H1 (cell line): ENCODE data around the gene TRIAP1. TPM values are rescaled to one million over a fixed set of nuclear protein-coding genes. Genes with fewer than 3 reads are reported as not detected.

Source experiments
- CTCF ChIA-PET: fragments of 300-600 bp; sonication (Branson Sonifier 250); formaldehyde crosslinking; loops from one replicate; lab custom pipeline; 2021; ENCODE audit not compliant: partially characterized antibody; lab: Charles Lee
- POLR2A ChIA-PET: fragments of 300-600 bp; sonication (Branson Sonifier 250); formaldehyde crosslinking; loops from one replicate; lab custom pipeline; 2021; ENCODE audit warnings: inconsistent platforms; ENCODE audit not compliant: partially characterized antibody; lab: Charles Lee
- DNase-seq, 2 experiments: peaks; one replicate each; pipeline versions ENCODE4 v3.0.0 to v3.0.0-alpha.2; 2010 to 2022; ENCODE audit warnings: low spot score in 2 of 2, low read depth in 1 of 2, mixed read lengths in 1 of 2
- FAIRE-seq: peaks from 2 replicates; lab custom pipeline; 2011; peaks lifted over from hg19 to GRCh38; lab: Jason Lieb, UNC
- H2AFZ ChIP-seq: 2 replicates; pipeline ENCODE4 v1.8.1; 2012; ENCODE audit warnings: low read length, inconsistent platforms
- H2AK5ac ChIP-seq: 2 replicates; pipeline ENCODE4 v1.6.1; 2013; ENCODE audit warnings: low read depth, low read length
- H2BK120ac ChIP-seq: replicated peaks from 2 replicates; pipeline ENCODE3; 2013; ENCODE audit warnings: low read depth, low read length, inconsistent platforms
- H2BK12ac ChIP-seq: 2 replicates; pipeline ENCODE4 v1.6.1; 2013; ENCODE audit warnings: low read depth, low read length
- H2BK15ac ChIP-seq: 2 replicates; pipeline ENCODE4 v1.6.1; 2013; ENCODE audit warnings: low read length
- H2BK20ac ChIP-seq: 2 replicates; pipeline ENCODE4 v1.6.1; 2013; ENCODE audit warnings: low read length
- H2BK5ac ChIP-seq: 2 replicates; pipeline ENCODE4 v1.6.1; 2013; ENCODE audit warnings: low read depth, low read length
- H3K14ac ChIP-seq: 2 replicates; pipeline ENCODE4 v1.6.1; 2013; ENCODE audit warnings: inconsistent platforms; ENCODE audit not compliant: insufficient read length
- H3K18ac ChIP-seq: 2 replicates; pipeline ENCODE4 v1.6.1; 2013; ENCODE audit warnings: low read length; ENCODE audit errors: extremely low read depth
- H3K23ac ChIP-seq: 2 replicates; pipeline ENCODE4 v1.6.1; 2013; ENCODE audit warnings: inconsistent platforms; ENCODE audit not compliant: insufficient read length
- H3K23me2 ChIP-seq: 2 replicates; pipeline ENCODE4 v1.6.1; 2013; ENCODE audit warnings: low read depth, low read length
- H3K27ac ChIP-seq: 2 replicates; pipeline ENCODE4 v1.6.1; 2011; ENCODE audit warnings: low read depth, low read length, inconsistent platforms
- H3K27me3 ChIP-seq, 4 experiments: replicated peaks in 1 of 4; 1 replicate in 1 of 4; 2 replicates in 3 of 4; pipeline versions ENCODE4 v1.6.1 to v1.8.1; 2011 to 2013; ENCODE audit warnings: low read length in 3 of 4, mild to moderate bottlenecking in 3 of 4, inconsistent platforms in 2 of 4, mixed read lengths in 2 of 4, moderate library complexity in 1 of 4; ENCODE audit not compliant: control insufficient read depth in 3 of 4, insufficient read depth in 3 of 4; ENCODE audit errors: extremely low read depth in 1 of 4
- H3K36me3 ChIP-seq, 4 experiments: 2 replicates each; pipeline versions ENCODE4 v1.6.1 to v1.8.1; 2011 to 2013; ENCODE audit warnings: mild to moderate bottlenecking in 4 of 4, low read length in 3 of 4, moderate library complexity in 2 of 4, control low read depth in 1 of 4, inconsistent platforms in 1 of 4; ENCODE audit not compliant: insufficient read depth in 4 of 4, control insufficient read depth in 2 of 4
- H3K4ac ChIP-seq: replicated peaks from 2 replicates; pipeline ENCODE3; 2013; ENCODE audit warnings: low read length, low read depth, mixed read lengths, inconsistent platforms; ENCODE audit not compliant: insufficient read length
- H3K4me1 ChIP-seq, 4 experiments: replicated peaks in 1 of 4; 1 replicate in 1 of 4; 2 replicates in 3 of 4; pipeline versions ENCODE4 v1.6.1 to v1.8.1; 2011 to 2013; ENCODE audit warnings: low read length in 3 of 4, inconsistent platforms in 2 of 4, mixed read lengths in 1 of 4; ENCODE audit not compliant: insufficient read depth in 4 of 4, control insufficient read depth in 3 of 4
- H3K4me2 ChIP-seq, 2 experiments: 2 replicates each; pipeline versions ENCODE4 v1.6.1 to v1.8.1; 2011 to 2013; ENCODE audit warnings: low read depth in 2 of 2, low read length in 2 of 2, control low read depth in 1 of 2, inconsistent platforms in 1 of 2, mild to moderate bottlenecking in 1 of 2; ENCODE audit not compliant: insufficient read depth in 1 of 2
- H3K4me3 ChIP-seq, 4 experiments: fragments of 200-600, 300-600 bp in 1 of 4; sonication (generic), shearing (Covaris generic), sonication (Bioruptor Twin) in 1 of 4; 2 replicates each; pipeline versions ENCODE4 v1.5.1 to v1.8.1; 2011 to 2016; ENCODE audit warnings: low read length in 4 of 4, low read depth in 3 of 4, control low read depth in 2 of 4, inconsistent platforms in 2 of 4, mild to moderate bottlenecking in 2 of 4, mixed read lengths in 1 of 4, moderate library complexity in 1 of 4; ENCODE audit not compliant: insufficient read depth in 2 of 4; ENCODE audit errors: extremely low read depth in 1 of 4
- H3K56ac ChIP-seq: replicated peaks from 2 replicates; pipeline ENCODE3; 2013; ENCODE audit warnings: low read depth, mild to moderate bottlenecking, mixed read lengths, low read length, inconsistent platforms; ENCODE audit not compliant: insufficient read length
- H3K79me1 ChIP-seq: 2 replicates; pipeline ENCODE4 v1.6.1; 2013; ENCODE audit warnings: low read depth, low read length, control low read depth
- H3K79me2 ChIP-seq, 2 experiments: 2 replicates each; pipeline versions ENCODE4 v1.6.1 to v1.8.1; 2012 to 2013; ENCODE audit warnings: low read length in 2 of 2, mild to moderate bottlenecking in 2 of 2, inconsistent platforms in 1 of 2; ENCODE audit not compliant: insufficient read depth in 2 of 2, control insufficient read depth in 1 of 2
- H3K9ac ChIP-seq, 4 experiments: replicated peaks in 1 of 4; 1 replicate in 1 of 4; 2 replicates in 3 of 4; pipeline versions ENCODE4 v1.6.1 to v1.8.1; 2011 to 2013; ENCODE audit warnings: low read depth in 3 of 4, low read length in 3 of 4, control low read depth in 2 of 4, mild to moderate bottlenecking in 2 of 4, moderate library complexity in 2 of 4, inconsistent platforms in 1 of 4; ENCODE audit errors: extremely low read depth in 1 of 4
- H3K9me3 ChIP-seq, 2 experiments: 2 replicates each; pipeline versions ENCODE4 v1.6.1 to v1.8.1; 2012 to 2013; ENCODE audit warnings: mild to moderate bottlenecking in 2 of 2, moderate library complexity in 2 of 2, control low read depth in 1 of 2, inconsistent platforms in 1 of 2, low read depth in 1 of 2, low read length in 1 of 2, mixed read lengths in 1 of 2; ENCODE audit not compliant: insufficient read depth in 2 of 2
- H4K20me1 ChIP-seq, 2 experiments: replicated peaks in 1 of 2; 2 replicates each; pipeline versions ENCODE3 to v1.8.1; 2011 to 2013; ENCODE audit warnings: inconsistent platforms in 2 of 2, low read length in 2 of 2, mild to moderate bottlenecking in 1 of 2; ENCODE audit not compliant: insufficient read depth in 2 of 2, control insufficient read depth in 1 of 2
- H4K5ac ChIP-seq: 2 replicates; pipeline ENCODE4 v1.6.1; 2013; ENCODE audit warnings: low read length, low read depth, mixed read lengths, inconsistent platforms; ENCODE audit not compliant: insufficient read length
- H4K8ac ChIP-seq: 2 replicates; pipeline ENCODE4 v1.8.0; 2013; ENCODE audit warnings: mild to moderate bottlenecking, moderate library complexity, low read length, inconsistent platforms; ENCODE audit not compliant: insufficient read depth; ENCODE audit errors: extremely low read depth
- H4K91ac ChIP-seq: replicated peaks from 2 replicates; pipeline ENCODE3; 2013; ENCODE audit warnings: low read length, mixed read lengths, inconsistent platforms; ENCODE audit not compliant: insufficient read length
- BCL11A ChIP-seq, 2 experiments: IDR thresholded peaks; one replicate each; pipeline ENCODE4 v1.6.1; 2011; ENCODE audit warnings: low read depth in 2 of 2, low read length in 2 of 2, mild to moderate bottlenecking in 2 of 2
- SUZ12 ChIP-seq: fragments of 200-600 bp; sonication (generic); IDR thresholded peaks from 2 replicates; pipeline ENCODE4 v1.6.1; 2012; ENCODE audit warnings: mild to moderate bottlenecking, inconsistent platforms, low read length, moderate library complexity, mixed read lengths
- WGBS, 2 experiments: shearing (Covaris generic) in 1 of 2; methylation state at CpG; one replicate each; pipeline versions ENCODE4 v1.1.6 to v1.1.7; 2013 to 2015; ENCODE audit warnings: low lambda C conversion rate in 2 of 2, mixed read lengths in 2 of 2, inconsistent platforms in 1 of 2, low coverage in 1 of 2, missing lambda C conversion rate in 1 of 2; ENCODE audit not compliant: insufficient replicate concordance in 2 of 2, insufficient coverage in 1 of 2, insufficient read length in 1 of 2; ENCODE audit errors: extremely low coverage in 1 of 2, missing lambda C conversion rate in 1 of 2; 5-methylcytosine and 5-hydroxymethylcytosine counted together
- polyA plus RNA-seq, 7 experiments: library from polyadenylated mRNA; depleted of rRNA in 3 of 7; stranded (reverse) in 5 of 7; unstranded in 2 of 7; fragments of >200 nt in 5 of 7; fragments of 200-250 nt in 2 of 7; gene quantifications; 1 replicate in 5 of 7; 2 replicates in 1 of 7; 4 replicates in 1 of 7; pipeline versions ENCODE4 v1.2.1 to v1.2.3, GENCODE V29; 2011 to 2013; ENCODE audit warnings: missing spikeins in 2 of 7, mixed read lengths in 2 of 7
- total RNA-seq: library from RNA; stranded (reverse); fragmentation: NEBNext Ultra II Directional; extraction: Animal tissue kit (Norgen Biotek cat#: 25700); gene quantifications from 2 replicates; pipeline ENCODE4 v1.2.1, GENCODE V29; 2021
- TF ChIP-seq, protein P1 (sequence below): IDR thresholded peaks from 2 replicates; pipeline ENCODE4 v1.6.1; 2012; ENCODE audit warnings: inconsistent platforms

The TRIAP1 gene
- total and polyA plus RNA-seq, 2 of the 8 experiments (the other 6 are each of a cell fraction or from before 2014, with no cell fraction given) = 42.0 to 63.4 TPM

- Histone ChIP-seq H3K14ac (no peak overlapping the region), H3K4me2 (no peak overlapping the region), H3K4ac (no peak overlapping the region), H3K27me3 (no peaks in the 10 kb centered on the region), H4K20me1 (peaks cover 6% of the 10 kb centered on the region in 2 experiments), H3K56ac (no peak overlapping the region), H3K79me1 (no peaks in the 10 kb centered on the region; the same call in 1 of the 2 replicates), H3K36me3 (peaks cover 14 to 66% (median 39%) of the 10 kb centered on the region in 4 experiments), H2BK5ac (no peak overlapping the region), H3K23me2 (no peaks in the 10 kb centered on the region), H3K9ac (no peak overlapping the region), H3K27ac (no peak overlapping the region), H3K4me3 (no peak overlapping the region), H2AK5ac (no peak overlapping the region), H3K79me2 (peaks cover 0 to 4% of the 10 kb centered on the region in 2 experiments; a peak in 1 of 4 replicates), H3K4me1 (no peaks in the 10 kb centered on the region; a peak in 1 of 7 replicates), H3K9me3 (no peaks in the 10 kb centered on the region), H3K18ac (no peak overlapping the region), H2BK15ac (no peak overlapping the region), H4K8ac (no peak overlapping the region), H2AFZ (no peak overlapping the region), H4K5ac (no peak overlapping the region), H3K23ac (no peak overlapping the region)
- 92% methylated on average over 7 of the region's 7 CpGs; no CpG with 5 or more reads in 1 of the 2 experiments for WGBS, 2 experiments
- DNase-seq (no peak), FAIRE-seq (no peak)
- POLR2A ChIA-PET = interaction anchor here (0.6 to 19.6 kb wide), 5 partner anchors 10 to 213 kb away, joined by 3 to 365 read pairs (median 7); partner anchors contain the start of genes GATC, SRSF9 and TRIAP1
- no peak for TF ChIP-seq SUZ12
- TF ChIP-seq BCL11A (IDR thresholded peaks at IDR 0.05; ENCODE audit: low read depth in 2 of 2, low read length in 2 of 2) = no peak
- TF ChIP-seq, protein P1, sequence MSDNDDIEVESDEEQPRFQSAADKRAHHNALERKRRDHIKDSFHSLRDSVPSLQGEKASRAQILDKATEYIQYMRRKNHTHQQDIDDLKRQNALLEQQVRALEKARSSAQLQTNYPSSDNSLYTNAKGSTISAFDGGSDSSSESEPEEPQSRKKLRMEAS = no peak
- TF ChIP-seq, all 59 proteins: peak for 0
- Histone ChIP-seq H2BK12ac (no peak overlapping the region), H4K91ac (no peak overlapping the region), H2BK120ac (no peak overlapping the region), H2BK20ac (no peak overlapping the region)
- CTCF ChIA-PET = interaction anchor here (0.6 to 11.4 kb wide), 7 partner anchors 11 to 315 kb away, joined by 3 to 152 read pairs (median 4); partner anchors contain the start of gene SRSF9
Measured at GRCh38 chr12:120455302-120455701, 9.1 kb upstream of the TRIAP1 start.
